HG02885 (cell line): Measurements from ENCODE around the gene DES.

Experiments
- ATAC-seq: cut with Tn5 transposase; IDR thresholded peaks from one replicate; pipeline ENCODE4 v1.9.1; 2021; ENCODE audit warnings: mild to moderate bottlenecking; ENCODE audit not compliant: unreplicated experiment, poor library complexity

The DES gene

GRCh38 chr2:219437141-219437540, 19.0 kb downstream of the DES start:
- ATAC-seq: no peak

- ATAC-seq: no peak
These were observed 19.6 kb downstream of the DES start for GRCh38 chr2:219437690-219438206.

- no peak for ATAC-seq
These were observed 20.3 kb downstream of the DES start for GRCh38 chr2:219438453-219438852.

GRCh38 chr2:219439506-219439905, 21.3 kb downstream of the DES start:
- ATAC-seq: no peak

GRCh38 chr2:219440388-219441256, 22.4 kb downstream of the DES start:
- no peak for ATAC-seq

- no peak for ATAC-seq
These were observed 23.5 kb downstream of the DES start for GRCh38 chr2:219441451-219442255.

- no peak for ATAC-seq
These were observed 24.3 kb downstream of the DES start for GRCh38 chr2:219442256-219443015.

- ATAC-seq: no peak
These were observed 25.0 kb downstream of the DES start for GRCh38 chr2:219443016-219443696.

GRCh38 chr2:219443697-219444023, 25.5 kb downstream of the DES start:
- no peak for ATAC-seq

GRCh38 chr2:219444566-219445091, 26.5 kb downstream of the DES start:
- ATAC-seq: no peak

GRCh38 chr2:219445220-219445640, 27.1 kb downstream of the DES start:
- ATAC-seq: no peak

- ATAC-seq: no peak
These were observed 27.9 kb downstream of the DES start for GRCh38 chr2:219446101-219446504.

GRCh38 chr2:219446689-219447088, 28.5 kb downstream of the DES start:
- ATAC-seq: no peak

- no peak for ATAC-seq
These were observed 29.3 kb downstream of the DES start for GRCh38 chr2:219447242-219448098.

- ATAC-seq: no peak
These were observed 30.1 kb downstream of the DES start for GRCh38 chr2:219448099-219448775.

- no peak for ATAC-seq
These were observed 30.7 kb downstream of the DES start for GRCh38 chr2:219448776-219449341.

- no peak for ATAC-seq
These were observed 31.4 kb downstream of the DES start for GRCh38 chr2:219449609-219450008.
